ENCODE measurements around the gene HIGD1C.
"Not testable (repeated sequence)": the region's sequence is repeated elsewhere in the genome, so short reads cannot be mapped to it uniquely, and the experiment has no call there.

Gene HIGD1C

GRCh38 chr12:50986966-50987737, 34.8 kb downstream of the HIGD1C start:
- DNase-seq: no peak

- no peak for DNase-seq
Observed at GRCh38 chr12:50988051-50988450, 35.7 kb downstream of the HIGD1C start.

- no peak for DNase-seq
Observed at GRCh38 chr12:50988871-50989270, 36.5 kb downstream of the HIGD1C start.

GRCh38 chr12:50990147-50990727, 37.9 kb downstream of the HIGD1C start:
- no peak for DNase-seq

GRCh38 chr12:50990791-50991190, 38.4 kb downstream of the HIGD1C start:
- DNase-seq: no peak

GRCh38 chr12:50991291-50991690, 38.9 kb downstream of the HIGD1C start:
- no peak for DNase-seq

- no peak for DNase-seq
Observed at GRCh38 chr12:50992819-50993218, 40.5 kb downstream of the HIGD1C start.

GRCh38 chr12:50999093-50999492, 46.7 kb downstream of the HIGD1C start:
- DNase-seq: no peak

- no peak for DNase-seq
Observed at GRCh38 chr12:51000245-51000644, 47.9 kb downstream of the HIGD1C start.

GRCh38 chr12:51001799-51002198, 49.5 kb downstream of the HIGD1C start:
- DNase-seq: no peak

- DNase-seq: no peak
Observed at GRCh38 chr12:51004504-51004903, 52.2 kb downstream of the HIGD1C start.

GRCh38 chr12:51005030-51005429, 52.7 kb downstream of the HIGD1C start:
- DNase-seq: no peak

- no peak for DNase-seq
Observed at GRCh38 chr12:51005671-51006070, 53.3 kb downstream of the HIGD1C start.

GRCh38 chr12:51008329-51009055, 56.1 kb downstream of the HIGD1C start:
- DNase-seq: no peak

GRCh38 chr12:51009056-51009440, 56.7 kb downstream of the HIGD1C start:
- DNase-seq: no peak

- no peak for DNase-seq
Observed at GRCh38 chr12:51011955-51012354, 59.6 kb downstream of the HIGD1C start.

GRCh38 chr12:51012570-51013236, 60.4 kb downstream of the HIGD1C start:
- DNase-seq: no peak

- DNase-seq: no peak
Observed at GRCh38 chr12:51013441-51013840, 61.1 kb downstream of the HIGD1C start.

GRCh38 chr12:51014467-51014866, 62.1 kb downstream of the HIGD1C start:
- DNase-seq: not testable (repeated sequence)

- DNase-seq: no peak
Observed at GRCh38 chr12:51017452-51017851, 65.1 kb downstream of the HIGD1C start.

- DNase-seq: no peak
Observed at GRCh38 chr12:51018956-51019355, 66.6 kb downstream of the HIGD1C start.

GRCh38 chr12:51019927-51020326, 67.6 kb downstream of the HIGD1C start:
- no peak for DNase-seq
